ENCODE measurements around the gene BRAT1.

The BRAT1 gene

DNA sequence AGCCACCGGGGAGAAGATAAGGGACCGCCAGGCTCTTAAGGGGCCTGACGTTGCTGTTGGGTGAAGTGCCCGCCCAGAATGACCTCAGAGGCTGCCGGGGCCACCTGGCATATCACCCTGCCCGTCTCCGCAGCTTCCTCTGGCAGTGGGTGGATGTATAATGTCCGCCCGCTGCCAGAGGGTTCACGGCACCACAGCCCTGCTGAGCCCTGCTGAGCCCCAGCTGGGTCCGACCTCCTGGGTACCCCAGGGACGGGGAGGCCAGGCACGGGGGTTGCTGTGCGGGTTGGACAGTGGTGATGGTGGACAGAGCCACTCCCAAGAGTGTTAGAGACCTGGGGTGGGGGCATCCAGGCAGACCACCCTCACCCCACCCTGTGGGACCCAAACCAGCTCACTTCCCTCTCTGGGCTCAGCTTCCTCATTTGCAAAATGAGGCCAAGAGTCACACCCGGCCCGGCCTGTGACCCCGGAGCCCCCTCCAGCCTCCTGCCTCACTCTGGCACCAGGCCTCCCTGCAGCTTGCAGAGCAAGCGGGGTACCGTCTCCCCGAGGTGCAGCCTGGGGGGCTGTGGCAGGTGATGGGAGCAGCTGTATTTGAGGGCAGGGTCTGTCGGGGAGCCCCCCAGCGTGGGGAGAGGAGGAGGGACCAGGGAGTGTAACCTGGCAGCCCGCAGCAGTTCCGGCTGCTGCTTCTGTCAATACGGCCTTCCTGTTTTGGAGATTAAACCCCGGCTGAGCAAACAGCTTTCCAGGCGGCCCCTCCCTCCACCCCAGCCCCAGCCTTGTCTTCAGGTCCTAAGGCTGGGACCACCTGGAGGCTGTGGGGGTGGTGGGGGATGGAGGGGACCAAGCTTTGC lies 44.2 kb downstream of the BRAT1 start:
- H3K36me3 ChIP-seq (ENCODE audit: insufficient read depth, low read length): no peaks in the 10 kb centered on the region
- no peaks in the 10 kb centered on the region for H3K9me2 ChIP-seq (replicated peaks; ENCODE audit: low read depth, low read length)
- no peak overlapping the region for H3K4me3 ChIP-seq (ENCODE audit: low read length, poor library complexity, severe bottlenecking)
- H3K9me3 ChIP-seq (ENCODE audit: insufficient read depth, low read depth, low read length): no peaks in the 10 kb centered on the region
- H3K79me2 ChIP-seq (ENCODE audit: insufficient read depth, low read length): no peaks in the 10 kb centered on the region
- no peaks in the 10 kb centered on the region for H3F3A ChIP-seq (ENCODE audit: low read depth)
- no peak overlapping the region for H3K4me2 ChIP-seq (ENCODE audit: low read depth, low read length, poor library complexity, severe bottlenecking)
- H4K20me1 ChIP-seq (ENCODE audit: insufficient read depth, low read length, poor library complexity, severe bottlenecking): no peaks in the 10 kb centered on the region
- H2AFZ ChIP-seq (ENCODE audit: low read length): no peak overlapping the region
- no peaks in the 10 kb centered on the region for H3K27me3 ChIP-seq (ENCODE audit: insufficient read depth, low read length, poor library complexity, severe bottlenecking)
- no peak for TF ChIP-seq EZH2phosphoT487 (IDR thresholded peaks at IDR 0.05; ENCODE audit: borderline replicate concordance)
- no peak for TF ChIP-seq CTCF (conservative IDR thresholded peaks at IDR 0.05; ENCODE audit: low read length)
- H3K4me1 ChIP-seq (ENCODE audit: insufficient read depth, low read length, poor library complexity, severe bottlenecking): peaks cover 27% of the 10 kb centered on the region
- H3K9ac ChIP-seq (ENCODE audit: low read depth, low read length, poor library complexity, severe bottlenecking): no peak overlapping the region

DNA sequence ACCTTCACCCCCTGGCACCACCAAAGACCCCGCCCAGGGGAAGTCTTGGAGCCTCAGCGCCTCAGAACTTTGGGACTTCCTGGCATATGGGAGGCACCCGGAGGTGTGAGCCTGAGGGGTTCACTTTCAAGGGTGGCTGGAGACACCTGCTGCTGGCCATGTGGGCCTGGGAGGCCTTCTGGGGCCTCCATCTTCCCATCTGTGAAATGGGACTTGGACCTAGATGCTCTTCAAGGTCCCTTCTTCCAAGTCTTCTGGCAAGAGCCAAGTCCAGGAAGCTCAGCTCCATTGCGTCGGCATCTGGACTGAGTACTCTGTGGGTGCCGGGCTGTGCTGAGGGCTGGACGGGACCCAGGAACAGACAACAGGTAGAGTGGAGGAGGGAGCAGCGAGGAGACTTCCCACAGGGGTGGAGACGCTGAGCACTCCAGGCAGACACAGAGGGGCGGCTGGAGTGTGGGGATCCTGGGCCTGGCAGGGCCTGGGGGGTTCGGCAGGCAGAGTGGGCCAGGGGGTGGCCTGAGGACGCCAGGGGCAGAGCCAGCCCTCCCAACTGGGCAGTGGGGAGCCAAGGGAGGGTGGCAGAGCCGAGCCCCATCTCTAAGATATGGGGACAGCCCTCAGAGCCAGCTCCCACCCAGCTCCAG lies 45.1 kb downstream of the BRAT1 start:
- Histone ChIP-seq H3K36me3 (ENCODE audit: insufficient read depth, low read length) (no peaks in the 10 kb centered on the region), H3K9me2 (replicated peaks; ENCODE audit: low read depth, low read length) (no peaks in the 10 kb centered on the region), H3K4me3 (ENCODE audit: low read length, poor library complexity, severe bottlenecking) (no peak overlapping the region), H2AFZ (ENCODE audit: low read length) (no peak overlapping the region), H3K27me3 (ENCODE audit: insufficient read depth, low read length, poor library complexity, severe bottlenecking) (no peaks in the 10 kb centered on the region), H3K4me2 (ENCODE audit: low read depth, low read length, poor library complexity, severe bottlenecking) (no peak overlapping the region), H3K9ac (ENCODE audit: low read depth, low read length, poor library complexity, severe bottlenecking) (no peak overlapping the region), H3K79me2 (ENCODE audit: insufficient read depth, low read length) (no peaks in the 10 kb centered on the region), H3F3A (ENCODE audit: low read depth) (no peaks in the 10 kb centered on the region), H3K9me3 (ENCODE audit: insufficient read depth, low read depth, low read length) (no peaks in the 10 kb centered on the region), H4K20me1 (ENCODE audit: insufficient read depth, low read length, poor library complexity, severe bottlenecking) (no peaks in the 10 kb centered on the region), H3K4me1 (ENCODE audit: insufficient read depth, low read length, poor library complexity, severe bottlenecking) (peaks cover 27% of the 10 kb centered on the region)
- TF ChIP-seq CTCF (conservative IDR thresholded peaks at IDR 0.05; ENCODE audit: low read length) (no peak), EZH2phosphoT487 (IDR thresholded peaks at IDR 0.05; ENCODE audit: borderline replicate concordance) (no peak)

DNA sequence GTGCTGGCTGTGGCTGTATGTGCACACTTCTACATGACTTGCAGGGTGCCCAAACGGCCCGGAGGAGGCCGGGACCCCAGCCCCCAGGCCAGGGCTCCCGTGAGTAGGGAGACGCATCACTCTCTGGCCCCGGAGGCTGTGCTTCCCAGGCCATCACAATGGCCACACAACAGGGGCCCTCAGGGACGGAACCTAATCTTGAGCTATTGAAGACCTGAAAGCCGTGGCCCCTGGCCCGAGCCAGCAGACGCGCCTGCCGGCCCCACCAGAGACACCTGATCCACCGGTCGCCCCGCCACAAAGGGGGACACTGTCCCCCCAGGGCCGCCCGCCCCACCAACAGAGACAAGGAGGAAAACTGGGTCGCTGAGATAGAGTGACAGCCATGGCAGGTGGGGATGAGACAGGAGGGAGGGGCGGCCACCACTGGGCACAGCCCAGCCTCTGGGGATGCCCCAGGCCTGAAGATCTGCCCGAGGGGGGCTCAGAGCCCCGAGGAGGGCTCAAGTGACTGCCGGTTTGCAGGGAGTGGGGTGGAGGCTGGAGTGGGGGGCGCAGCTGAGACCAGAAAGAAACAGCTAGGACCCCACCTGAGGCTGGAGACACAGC lies 45.9 kb downstream of the BRAT1 start:
- no peaks in the 10 kb centered on the region for H3K9me2 ChIP-seq (replicated peaks; ENCODE audit: low read depth, low read length)
- H3K9ac ChIP-seq (ENCODE audit: low read depth, low read length, poor library complexity, severe bottlenecking): no peak overlapping the region
- H3K4me3 ChIP-seq (ENCODE audit: low read length, poor library complexity, severe bottlenecking): peak overlapping the region; percentile 70
- no peaks in the 10 kb centered on the region for H3K36me3 ChIP-seq (ENCODE audit: insufficient read depth, low read length)
- H3F3A ChIP-seq (ENCODE audit: low read depth): no peaks in the 10 kb centered on the region
- H2AFZ ChIP-seq (ENCODE audit: low read length): no peak overlapping the region
- H4K20me1 ChIP-seq (ENCODE audit: insufficient read depth, low read length, poor library complexity, severe bottlenecking): no peaks in the 10 kb centered on the region
- no peaks in the 10 kb centered on the region for H3K9me3 ChIP-seq (ENCODE audit: insufficient read depth, low read depth, low read length)
- H3K4me2 ChIP-seq (ENCODE audit: low read depth, low read length, poor library complexity, severe bottlenecking): peak overlapping the region; percentile 95
- no peaks in the 10 kb centered on the region for H3K79me2 ChIP-seq (ENCODE audit: insufficient read depth, low read length)
- no peaks in the 10 kb centered on the region for H3K27me3 ChIP-seq (ENCODE audit: insufficient read depth, low read length, poor library complexity, severe bottlenecking)
- TF ChIP-seq EZH2phosphoT487 (IDR thresholded peaks at IDR 0.05; ENCODE audit: borderline replicate concordance) (no peak), CTCF (conservative IDR thresholded peaks at IDR 0.05; ENCODE audit: low read length) (no peak)
- H3K4me1 ChIP-seq (ENCODE audit: insufficient read depth, low read length, poor library complexity, severe bottlenecking): peaks cover 27% of the 10 kb centered on the region

All from Loucy (cell line).